A172 (cell line): Measurements from ENCODE around the gene GADD45GIP1. TPM values are rescaled to one million over a fixed set of nuclear protein-coding genes. Genes with fewer than 3 reads are reported as not detected.
"Not testable (repeated sequence)": the region's sequence is repeated elsewhere in the genome, so short reads cannot be mapped to it uniquely, and the experiment has no call there.

ENCODE experiments used
- DNase-seq: peaks from one replicate; pipeline ENCODE4 v3.0.0-alpha.2; 2015; ENCODE audit warnings: low spot score
- total RNA-seq: library from RNA; depleted of rRNA; stranded (reverse); fragments of >200 nt; shearing (Covaris generic); gene quantifications from 2 replicates; pipeline ENCODE4 v1.2.3, GENCODE V29; 2014

GADD45GIP1 gene
- total RNA-seq, 1 experiment from 2014 or later = 64.2 TPM

GRCh38 chr19:12939975-12940423 lies 17.0 kb downstream of the GADD45GIP1 start:
- no peak for DNase-seq

GRCh38 chr19:12938779-12939601 lies 18.0 kb downstream of the GADD45GIP1 start:
- DNase-seq = peak; percentile 34

- DNase-seq = peak; percentile 99
These were observed 18.9 kb downstream of the GADD45GIP1 start, which contains the start of gene CALR for GRCh38 chr19:12937927-12938778. Gene CALR (plus strand): TSS chr19:12938609. CDS start chr19:12938680, 71 bp downstream.

GRCh38 chr19:12937093-12937926 lies 19.7 kb downstream of the GADD45GIP1 start:
- peak; percentile 46 for DNase-seq

- no peak for DNase-seq
These were observed 20.4 kb downstream of the GADD45GIP1 start for GRCh38 chr19:12936582-12936981.

GRCh38 chr19:12935071-12935470 lies 22.0 kb downstream of the GADD45GIP1 start:
- DNase-seq = no peak

GRCh38 chr19:12933287-12934072 lies 23.5 kb downstream of the GADD45GIP1 start, which contains the start of gene FARSA:
Gene FARSA (minus strand): TSS chr19:12933711. CDS start chr19:12933696, 15 bp downstream.
- peak; percentile 88 for DNase-seq

- DNase-seq = no peak
These were observed 24.4 kb downstream of the GADD45GIP1 start for GRCh38 chr19:12932392-12933286.

GRCh38 chr19:12930002-12930645 lies 26.9 kb downstream of the GADD45GIP1 start:
- DNase-seq = no peak

- DNase-seq = no peak
These were observed 32.3 kb downstream of the GADD45GIP1 start for GRCh38 chr19:12924621-12925310.

GRCh38 chr19:12922959-12923358 lies 34.1 kb downstream of the GADD45GIP1 start:
- DNase-seq = no peak

- DNase-seq = no peak
These were observed 36.0 kb downstream of the GADD45GIP1 start for GRCh38 chr19:12921047-12921446.

GRCh38 chr19:12918253-12918652 lies 38.8 kb downstream of the GADD45GIP1 start:
- no peak for DNase-seq

- not testable (repeated sequence) for DNase-seq
These were observed 41.2 kb downstream of the GADD45GIP1 start for GRCh38 chr19:12915860-12916259.

GRCh38 chr19:12913851-12914690 lies 43.0 kb downstream of the GADD45GIP1 start:
- no peak for DNase-seq

- DNase-seq = no peak
These were observed 43.9 kb downstream of the GADD45GIP1 start for GRCh38 chr19:12913011-12913561.

GRCh38 chr19:12912571-12912970 lies 44.5 kb downstream of the GADD45GIP1 start:
- DNase-seq = no peak
